ENCODE data around the gene AXIN1. TPM values are rescaled to one million over a fixed set of nuclear protein-coding genes. Genes with fewer than 3 reads are reported as not detected.

The AXIN1 gene
- polyA plus RNA-seq, 2 of the 4 experiments (the other 2 are of a cell fraction): 8.7 to 19.3 TPM

DNA sequence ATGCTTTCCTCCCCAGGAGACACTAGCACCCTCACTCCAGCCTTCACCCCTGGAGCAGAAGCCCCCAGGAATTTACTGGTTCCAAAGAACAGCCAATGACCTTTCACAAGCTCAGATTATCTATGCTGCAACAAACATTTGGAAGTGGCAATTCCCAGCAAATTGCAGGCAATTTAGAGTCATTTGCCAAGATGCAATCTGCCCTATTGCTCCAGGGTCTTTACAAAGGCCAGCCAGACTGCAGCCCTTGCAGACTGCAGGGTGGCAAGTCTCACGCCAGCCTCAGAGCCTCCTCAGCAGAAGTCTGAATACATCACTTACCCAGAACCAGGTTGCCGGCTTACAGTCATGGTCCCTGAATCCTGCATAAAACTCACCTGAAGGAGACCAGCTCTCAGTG lies 21.8 kb downstream of the AXIN1 start:
- POLR2A ChIA-PET: no interaction called here
- CTCF ChIA-PET: no interaction called here

GRCh38 chr16:325375-326145 lies 27.0 kb downstream of the AXIN1 start:
- ChIA-PET POLR2A (no interaction called here), CTCF (interaction anchor here (0.6 to 1.1 kb wide), 2 partner anchors 9 to 141 kb away, joined by 3 to 4 read pairs; no protein-coding TSS in a partner anchor)
- 92% methylated on average over 28 of the region's 28 CpGs for WGBS (ENCODE audit: missing lambda C conversion rate)
- no peak for DNase-seq (ENCODE audit: low read depth in 1 of 2, low spot score in 1 of 2)
- Histone ChIP-seq H3K27ac (peak overlapping the region; percentile 11 to 64; a peak in 4 of 6 replicates), H3K4me1 (peaks cover 31% of the 10 kb centered on the region), H3K9me3 (no peaks in the 10 kb centered on the region), H3K4me2 (no peak overlapping the region), H3K4me3 (no peak overlapping the region)
- no peak for ATAC-seq
- TF ChIP-seq, protein P1, sequence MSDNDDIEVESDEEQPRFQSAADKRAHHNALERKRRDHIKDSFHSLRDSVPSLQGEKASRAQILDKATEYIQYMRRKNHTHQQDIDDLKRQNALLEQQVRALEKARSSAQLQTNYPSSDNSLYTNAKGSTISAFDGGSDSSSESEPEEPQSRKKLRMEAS (IDR thresholded peaks at IDR 0.05): no peak
- no peak for TF ChIP-seq HEYL (CRISPR knock-in tag; IDR thresholded peaks at IDR 0.05)
- no peak for TF ChIP-seq NPAS2 (CRISPR knock-in tag; IDR thresholded peaks at IDR 0.05; ENCODE audit: borderline replicate concordance)
- TF ChIP-seq PHF8 (IDR thresholded peaks at IDR 0.05; ENCODE audit: borderline replicate concordance, low read depth): no peak
- FAIRE-seq: no peak

More for the DNA sequence above, 21.8 kb downstream of the AXIN1 start:
- ATAC-seq (no peak), DNase-seq (ENCODE audit: low read depth in 1 of 2, low spot score in 1 of 2) (no peak), FAIRE-seq (no peak)
- H3K4me2 ChIP-seq: no peak overlapping the region
- 96% methylated on average over 2 of the region's 2 CpGs for WGBS (ENCODE audit: missing lambda C conversion rate)
- H3K9me3 ChIP-seq: no peaks in the 10 kb centered on the region
- peaks cover 36% of the 10 kb centered on the region for H3K4me1 ChIP-seq
- peak overlapping the region in 1 of 2 experiments; percentile 6; a peak in 1 of 6 replicates for H3K27ac ChIP-seq
- H3K4me3 ChIP-seq: no peak overlapping the region
- TF ChIP-seq USF2 (IDR thresholded peaks at IDR 0.05): no peak
- TF ChIP-seq ZC3H11A (IDR thresholded peaks at IDR 0.05): no peak
- TF ChIP-seq, protein P2, sequence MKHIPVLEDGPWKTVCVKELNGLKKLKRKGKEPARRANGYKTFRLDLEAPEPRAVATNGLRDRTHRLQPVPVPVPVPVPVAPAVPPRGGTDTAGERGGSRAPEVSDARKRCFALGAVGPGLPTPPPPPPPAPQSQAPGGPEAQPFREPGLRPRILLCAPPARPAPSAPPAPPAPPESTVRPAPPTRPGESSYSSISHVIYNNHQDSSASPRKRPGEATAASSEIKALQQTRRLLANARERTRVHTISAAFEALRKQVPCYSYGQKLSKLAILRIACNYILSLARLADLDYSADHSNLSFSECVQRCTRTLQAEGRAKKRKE (CRISPR knock-in tag; IDR thresholded peaks at IDR 0.05; ENCODE audit: low read depth): no peak
- TF ChIP-seq, protein P3, sequence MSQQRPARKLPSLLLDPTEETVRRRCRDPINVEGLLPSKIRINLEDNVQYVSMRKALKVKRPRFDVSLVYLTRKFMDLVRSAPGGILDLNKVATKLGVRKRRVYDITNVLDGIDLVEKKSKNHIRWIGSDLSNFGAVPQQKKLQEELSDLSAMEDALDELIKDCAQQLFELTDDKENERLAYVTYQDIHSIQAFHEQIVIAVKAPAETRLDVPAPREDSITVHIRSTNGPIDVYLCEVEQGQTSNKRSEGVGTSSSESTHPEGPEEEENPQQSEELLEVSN (IDR thresholded peaks at IDR 0.05; ENCODE audit: borderline replicate concordance, low read depth): no peak
- no peak for TF ChIP-seq EP300 (IDR thresholded peaks at IDR 0.05)
- TF ChIP-seq KDM1A (IDR thresholded peaks at IDR 0.05; ENCODE audit: low read depth): no peak
- no peak for TF ChIP-seq HEYL (CRISPR knock-in tag; IDR thresholded peaks at IDR 0.05)

GRCh38 chr16:324451-325334 lies 27.8 kb downstream of the AXIN1 start:
- Histone ChIP-seq H3K9me3 (no peaks in the 10 kb centered on the region), H3K4me3 (no peak overlapping the region), H3K27ac (peak overlapping the region in 1 of 2 experiments; percentile 64; a peak in 2 of 6 replicates), H3K4me1 (peaks cover 31% of the 10 kb centered on the region), H3K4me2 (no peak overlapping the region)
- DNase-seq (ENCODE audit: low read depth in 1 of 2, low spot score in 1 of 2): no peak
- WGBS (ENCODE audit: missing lambda C conversion rate): 93% methylated on average over 50 of the region's 55 CpGs
- ChIA-PET POLR2A (no interaction called here), CTCF (interaction anchor here (1.0 kb wide), 1 partner anchor 38 kb away, joined by 3 read pairs; no protein-coding TSS in a partner anchor)
- no peak for TF ChIP-seq EHMT2 (IDR thresholded peaks at IDR 0.05; ENCODE audit: low read depth)
- TF ChIP-seq MYC (IDR thresholded peaks at IDR 0.05; ENCODE audit: borderline replicate concordance, low read length): no peak
- no peak for TF ChIP-seq ZNF302 (CRISPR knock-in tag; IDR thresholded peaks at IDR 0.05)
- no peak for TF ChIP-seq RNF2 (IDR thresholded peaks at IDR 0.05; ENCODE audit: borderline replicate concordance, low read depth)
- no peak for TF ChIP-seq FOXS1 (CRISPR knock-in tag; IDR thresholded peaks at IDR 0.05)
- TF ChIP-seq SMC3 (IDR thresholded peaks at IDR 0.05): no peak
- TF ChIP-seq, protein P3 (IDR thresholded peaks at IDR 0.05; ENCODE audit: borderline replicate concordance, low read depth): no peak
- TF ChIP-seq CBX2 (IDR thresholded peaks at IDR 0.05; ENCODE audit: borderline replicate concordance, low read depth): no peak
- TF ChIP-seq CHD4 (IDR thresholded peaks at IDR 0.05; ENCODE audit: borderline replicate concordance): no peak
- TF ChIP-seq KDM1A (IDR thresholded peaks at IDR 0.05; ENCODE audit: low read depth): no peak
- TF ChIP-seq CEBPB (IDR thresholded peaks at IDR 0.05): no peak
- TF ChIP-seq, protein P2 (CRISPR knock-in tag; IDR thresholded peaks at IDR 0.05; ENCODE audit: low read depth): no peak
- no peak for ATAC-seq
- FAIRE-seq: no peak
